Measurements from ENCODE around the gene LSM10. TPM values are rescaled to one million over a fixed set of nuclear protein-coding genes. Genes with fewer than 3 reads are reported as not detected.

LSM10 gene
- total and polyA plus RNA-seq, 9 of the 15 experiments (the other 6 are each of a cell fraction or from before 2014, with no cell fraction given), result 13.2 to 146 (median 68.9) TPM

- TF ChIP-seq, protein P1, sequence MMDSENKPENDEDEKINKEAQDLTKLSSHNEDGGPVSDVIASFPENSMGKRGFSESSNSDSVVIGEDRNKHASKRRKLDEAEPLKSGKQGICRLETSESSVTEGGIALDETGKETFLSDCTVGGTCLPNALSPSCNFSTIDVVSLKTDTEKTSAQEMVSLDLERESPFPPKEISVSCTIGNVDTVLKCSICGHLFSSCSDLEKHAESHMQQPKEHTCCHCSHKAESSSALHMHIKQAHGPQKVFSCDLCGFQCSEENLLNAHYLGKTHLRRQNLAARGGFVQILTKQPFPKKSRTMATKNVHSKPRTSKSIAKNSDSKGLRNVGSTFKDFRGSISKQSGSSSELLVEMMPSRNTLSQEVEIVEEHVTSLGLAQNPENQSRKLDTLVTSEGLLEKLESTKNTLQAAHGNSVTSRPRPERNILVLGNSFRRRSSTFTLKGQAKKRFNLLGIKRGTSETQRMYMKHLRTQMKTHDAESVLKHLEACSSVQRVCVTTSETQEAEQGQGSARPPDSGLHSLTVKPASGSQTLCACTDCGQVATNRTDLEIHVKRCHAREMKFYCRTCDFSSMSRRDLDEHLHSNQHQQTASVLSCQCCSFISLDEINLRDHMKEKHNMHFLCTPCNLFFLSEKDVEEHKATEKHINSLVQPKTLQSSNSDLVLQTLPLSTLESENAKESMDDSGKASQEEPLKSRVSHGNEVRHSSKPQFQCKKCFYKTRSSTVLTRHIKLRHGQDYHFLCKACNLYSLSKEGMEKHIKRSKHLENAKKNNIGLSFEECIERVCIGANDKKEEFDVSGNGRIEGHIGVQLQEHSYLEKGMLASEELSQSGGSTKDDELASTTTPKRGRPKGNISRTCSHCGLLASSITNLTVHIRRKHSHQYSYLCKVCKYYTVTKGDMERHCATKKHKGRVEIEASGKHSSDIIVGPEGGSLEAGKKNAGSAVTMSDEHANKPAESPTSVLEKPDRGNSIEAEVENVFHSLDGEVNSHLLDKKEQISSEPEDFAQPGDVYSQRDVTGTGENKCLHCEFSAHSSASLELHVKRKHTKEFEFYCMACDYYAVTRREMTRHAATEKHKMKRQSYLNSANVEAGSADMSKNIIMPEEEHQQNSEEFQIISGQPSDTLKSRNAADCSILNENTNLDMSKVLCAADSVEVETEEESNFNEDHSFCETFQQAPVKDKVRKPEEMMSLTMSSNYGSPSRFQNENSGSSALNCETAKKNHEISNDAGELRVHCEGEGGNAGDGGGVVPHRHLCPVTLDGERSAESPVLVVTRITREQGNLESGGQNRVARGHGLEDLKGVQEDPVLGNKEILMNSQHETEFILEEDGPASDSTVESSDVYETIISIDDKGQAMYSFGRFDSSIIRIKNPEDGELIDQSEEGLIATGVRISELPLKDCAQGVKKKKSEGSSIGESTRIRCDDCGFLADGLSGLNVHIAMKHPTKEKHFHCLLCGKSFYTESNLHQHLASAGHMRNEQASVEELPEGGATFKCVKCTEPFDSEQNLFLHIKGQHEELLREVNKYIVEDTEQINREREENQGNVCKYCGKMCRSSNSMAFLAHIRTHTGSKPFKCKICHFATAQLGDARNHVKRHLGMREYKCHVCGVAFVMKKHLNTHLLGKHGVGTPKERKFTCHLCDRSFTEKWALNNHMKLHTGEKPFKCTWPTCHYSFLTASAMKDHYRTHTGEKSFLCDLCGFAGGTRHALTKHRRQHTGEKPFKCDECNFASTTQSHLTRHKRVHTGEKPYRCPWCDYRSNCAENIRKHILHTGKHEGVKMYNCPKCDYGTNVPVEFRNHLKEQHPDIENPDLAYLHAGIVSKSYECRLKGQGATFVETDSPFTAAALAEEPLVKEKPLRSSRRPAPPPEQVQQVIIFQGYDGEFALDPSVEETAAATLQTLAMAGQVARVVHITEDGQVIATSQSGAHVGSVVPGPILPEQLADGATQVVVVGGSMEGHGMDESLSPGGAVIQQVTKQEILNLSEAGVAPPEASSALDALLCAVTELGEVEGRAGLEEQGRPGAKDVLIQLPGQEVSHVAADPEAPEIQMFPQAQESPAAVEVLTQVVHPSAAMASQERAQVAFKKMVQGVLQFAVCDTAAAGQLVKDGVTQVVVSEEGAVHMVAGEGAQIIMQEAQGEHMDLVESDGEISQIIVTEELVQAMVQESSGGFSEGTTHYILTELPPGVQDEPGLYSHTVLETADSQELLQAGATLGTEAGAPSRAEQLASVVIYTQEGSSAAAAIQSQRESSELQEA (IDR thresholded peaks at IDR 0.05; ENCODE audit: low read depth), result no peak
- TF ChIP-seq FIP1L1 (IDR thresholded peaks at IDR 0.05; ENCODE audit: low read depth, low read length, poor library complexity, severe bottlenecking), result peak; percentile 42
- TF ChIP-seq TOE1 (IDR thresholded peaks at IDR 0.05; ENCODE audit: borderline replicate concordance), result peak; percentile 36; the same call in 1 of the 2 replicates
- TF ChIP-seq TOE1 (CRISPR knock-in tag; IDR thresholded peaks at IDR 0.05; ENCODE audit: borderline replicate concordance, low read depth), result 0 out of 2 replicates have a peak, but pooled peaks have one; percentile 55
- TF ChIP-seq BRD4 (IDR thresholded peaks at IDR 0.05), result peak; percentile 62; the same call in 1 of the 2 replicates
- TF ChIP-seq, protein P2, sequence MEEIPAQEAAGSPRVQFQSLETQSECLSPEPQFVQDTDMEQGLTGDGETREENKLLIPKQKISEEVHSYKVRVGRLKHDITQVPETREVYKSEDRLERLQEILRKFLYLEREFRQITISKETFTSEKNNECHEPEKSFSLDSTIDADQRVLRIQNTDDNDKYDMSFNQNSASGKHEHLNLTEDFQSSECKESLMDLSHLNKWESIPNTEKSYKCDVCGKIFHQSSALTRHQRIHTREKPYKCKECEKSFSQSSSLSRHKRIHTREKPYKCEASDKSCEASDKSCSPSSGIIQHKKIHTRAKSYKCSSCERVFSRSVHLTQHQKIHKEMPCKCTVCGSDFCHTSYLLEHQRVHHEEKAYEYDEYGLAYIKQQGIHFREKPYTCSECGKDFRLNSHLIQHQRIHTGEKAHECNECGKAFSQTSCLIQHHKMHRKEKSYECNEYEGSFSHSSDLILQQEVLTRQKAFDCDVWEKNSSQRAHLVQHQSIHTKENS (CRISPR knock-in tag; IDR thresholded peaks at IDR 0.05), result no peak
- TF ChIP-seq PREB (CRISPR knock-in tag; IDR thresholded peaks at IDR 0.05), result no peak; the same call in 1 of the 2 replicates
- TF ChIP-seq XRCC4 (IDR thresholded peaks at IDR 0.05; ENCODE audit: extremely low read depth, insufficient read depth, insufficient read length), result no peak
- no peak for TF ChIP-seq ZNF592 (IDR thresholded peaks at IDR 0.05)
- no peak for TF ChIP-seq ZNF133 (CRISPR knock-in tag; IDR thresholded peaks at IDR 0.05)
- TF ChIP-seq RFX5 (IDR thresholded peaks at IDR 0.05; ENCODE audit: low read depth, low read length), result no peak
These were observed at the start of gene LSM10 (continued) for GRCh38 chr1:36397378-36398230.

All from K562 (cell line).